ENCODE results near the gene CLDN7.
"Not testable (repeated sequence)": the region's sequence is repeated elsewhere in the genome, so short reads cannot be mapped to it uniquely, and the experiment has no call there.

CLDN7 gene

DNA sequence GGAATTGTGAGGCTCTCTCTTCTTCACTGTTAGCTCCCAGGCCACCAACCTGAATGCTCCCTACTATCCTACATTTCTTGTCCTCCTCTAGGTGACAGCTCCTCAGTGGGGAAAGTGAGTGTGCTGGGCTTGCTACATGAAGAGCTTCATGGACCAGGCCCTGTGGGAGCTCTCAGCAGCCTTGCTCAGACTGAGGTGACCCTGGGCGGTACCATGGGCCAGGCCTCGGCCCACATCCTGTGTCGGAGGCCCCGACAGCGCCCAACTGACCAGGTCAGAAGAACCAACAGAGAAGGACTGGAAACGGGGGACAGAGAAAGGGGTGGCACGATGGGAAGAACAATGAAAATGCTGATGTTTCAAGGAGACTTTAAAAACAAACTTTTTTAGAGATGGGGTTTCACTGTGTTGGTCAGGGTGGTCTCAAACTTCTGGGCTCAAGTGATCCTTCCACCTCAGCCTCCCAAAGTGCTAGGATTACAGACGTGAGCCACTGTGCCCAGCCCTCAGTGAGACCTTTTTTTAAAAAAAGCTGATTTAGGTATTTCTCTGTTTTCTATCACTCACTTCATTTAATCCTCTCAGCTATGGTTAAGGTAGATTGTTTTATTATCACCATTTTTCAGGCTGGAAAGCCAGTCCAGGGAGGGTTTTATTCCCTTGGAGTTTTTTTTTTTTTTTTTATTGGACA, 5.4 kb downstream of the CLDN7 start:
- DNase-seq = no peak

DNA sequence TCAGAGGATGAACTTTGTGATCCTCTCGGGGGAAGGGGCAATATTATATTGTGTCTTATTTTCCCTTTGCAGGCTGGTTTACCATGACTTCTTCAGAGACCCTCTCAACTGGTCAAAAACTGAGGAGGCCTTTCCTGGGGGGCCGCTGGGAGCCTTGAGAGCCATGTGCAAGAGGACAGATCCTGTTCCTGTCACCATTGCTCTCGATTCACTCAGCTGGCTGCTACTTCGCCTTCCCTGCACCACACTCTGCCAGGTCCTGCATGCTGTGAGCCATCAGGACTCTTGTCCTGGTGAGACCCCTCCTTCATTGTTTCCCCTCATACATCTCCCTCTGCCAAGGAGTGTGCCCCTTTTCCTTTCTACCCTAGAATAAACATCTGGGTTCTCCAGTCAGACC, 7.8 kb downstream of the CLDN7 start:
- DNase-seq = no peak

DNA sequence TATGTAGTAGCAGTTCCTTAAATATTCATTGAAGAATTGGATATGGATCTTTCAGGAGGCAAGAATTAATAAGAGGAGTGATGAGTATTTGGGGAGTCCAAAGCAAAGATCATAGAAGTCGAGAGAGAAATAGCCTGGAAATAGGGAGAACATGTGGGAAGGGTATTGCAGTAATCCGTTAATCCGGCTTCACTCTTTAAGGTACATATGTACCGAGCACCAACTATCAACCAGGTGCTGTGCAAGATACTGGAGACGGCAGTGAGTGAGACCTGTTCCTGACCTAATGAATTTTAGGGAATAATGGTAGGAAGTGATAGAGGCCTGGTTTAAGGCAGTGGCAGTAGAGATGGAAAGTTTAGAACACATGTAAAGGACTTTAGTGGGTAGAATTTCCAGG, 9.2 kb downstream of the CLDN7 start:
- no peak for DNase-seq

DNA sequence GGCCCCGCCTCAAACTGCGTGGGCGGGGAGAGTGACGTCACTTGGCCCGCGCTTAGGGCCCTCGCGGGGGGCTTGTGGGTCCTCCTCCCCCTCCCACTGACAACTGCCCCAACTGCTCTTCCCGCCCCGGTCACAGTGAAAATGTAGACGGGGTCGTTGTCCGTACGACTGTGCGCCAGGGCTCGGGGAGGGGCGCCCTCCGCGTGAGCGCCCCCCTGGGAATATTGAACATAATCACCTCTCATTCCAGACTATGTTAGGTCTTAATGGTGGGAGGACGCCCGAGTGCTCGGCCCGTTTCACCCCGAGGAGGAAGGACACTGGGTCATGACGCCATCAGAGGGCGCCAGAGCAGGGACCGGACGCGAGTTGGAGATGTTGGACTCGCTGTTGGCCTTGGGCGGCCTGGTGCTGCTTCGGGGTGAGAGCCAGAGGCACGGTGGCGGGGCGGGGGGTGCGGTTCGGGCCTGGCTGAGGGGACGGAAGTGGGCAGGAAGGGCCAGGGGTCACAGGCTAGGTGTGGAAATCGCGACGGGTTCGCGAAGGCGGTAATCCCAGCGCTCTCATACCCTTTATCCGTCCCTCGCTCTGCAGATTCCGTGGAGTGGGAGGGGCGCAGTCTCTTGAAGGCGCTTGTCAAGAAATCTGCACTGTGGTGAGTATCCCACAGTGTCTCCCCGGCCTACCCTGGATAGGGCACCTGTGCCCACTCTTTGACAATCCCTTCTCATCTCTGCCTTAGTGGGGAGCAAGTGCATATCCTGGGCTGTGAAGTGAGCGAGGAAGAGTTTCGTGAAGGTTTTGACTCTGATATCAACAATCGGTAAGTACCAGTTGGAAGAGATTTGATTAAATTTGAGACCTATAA, 9.9 kb downstream of the CLDN7 start, which contains the start of gene ELP5:
ELP5 (plus strand) TSS at position 40 of the 868 bp plus-strand sequence; CDS start at position 376, 336 bp downstream.
- DNase-seq = peak; percentile 71 to 96 (median 86)

DNA sequence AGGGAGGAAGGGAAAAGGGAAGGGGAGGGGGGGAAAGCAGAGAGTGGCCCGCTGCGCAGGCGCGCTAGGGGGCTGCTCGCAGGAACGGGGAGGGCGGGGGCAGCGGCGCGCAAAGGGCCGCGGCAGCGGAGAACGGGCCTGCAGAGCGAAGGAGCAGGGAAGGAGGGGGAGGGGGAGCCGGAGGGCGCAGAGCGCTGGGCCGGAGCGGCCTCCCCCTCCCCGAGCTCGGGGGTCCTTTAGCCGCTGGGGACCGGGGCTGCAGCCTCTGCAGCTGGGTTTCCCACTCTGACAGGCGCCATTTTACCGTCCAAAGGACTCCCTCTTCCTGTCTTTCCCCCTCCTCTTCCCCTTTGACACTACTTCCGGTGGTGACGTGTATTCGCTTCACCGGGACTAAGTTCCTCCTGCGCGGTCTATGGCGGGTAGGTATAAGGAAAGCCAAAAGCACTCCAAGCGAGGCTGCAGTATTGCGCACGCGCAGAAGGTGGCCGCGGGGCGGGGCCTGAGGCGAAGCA, 10.6 kb downstream of the CLDN7 start, which contains the start of gene CTDNEP1:
CTDNEP1 (minus strand) TSS at position 74 of the 515 bp plus-strand sequence. CDS start 438 bp downstream, outside the sequence.
- peak; percentile 92 to 99 (median 98) for DNase-seq

DNA sequence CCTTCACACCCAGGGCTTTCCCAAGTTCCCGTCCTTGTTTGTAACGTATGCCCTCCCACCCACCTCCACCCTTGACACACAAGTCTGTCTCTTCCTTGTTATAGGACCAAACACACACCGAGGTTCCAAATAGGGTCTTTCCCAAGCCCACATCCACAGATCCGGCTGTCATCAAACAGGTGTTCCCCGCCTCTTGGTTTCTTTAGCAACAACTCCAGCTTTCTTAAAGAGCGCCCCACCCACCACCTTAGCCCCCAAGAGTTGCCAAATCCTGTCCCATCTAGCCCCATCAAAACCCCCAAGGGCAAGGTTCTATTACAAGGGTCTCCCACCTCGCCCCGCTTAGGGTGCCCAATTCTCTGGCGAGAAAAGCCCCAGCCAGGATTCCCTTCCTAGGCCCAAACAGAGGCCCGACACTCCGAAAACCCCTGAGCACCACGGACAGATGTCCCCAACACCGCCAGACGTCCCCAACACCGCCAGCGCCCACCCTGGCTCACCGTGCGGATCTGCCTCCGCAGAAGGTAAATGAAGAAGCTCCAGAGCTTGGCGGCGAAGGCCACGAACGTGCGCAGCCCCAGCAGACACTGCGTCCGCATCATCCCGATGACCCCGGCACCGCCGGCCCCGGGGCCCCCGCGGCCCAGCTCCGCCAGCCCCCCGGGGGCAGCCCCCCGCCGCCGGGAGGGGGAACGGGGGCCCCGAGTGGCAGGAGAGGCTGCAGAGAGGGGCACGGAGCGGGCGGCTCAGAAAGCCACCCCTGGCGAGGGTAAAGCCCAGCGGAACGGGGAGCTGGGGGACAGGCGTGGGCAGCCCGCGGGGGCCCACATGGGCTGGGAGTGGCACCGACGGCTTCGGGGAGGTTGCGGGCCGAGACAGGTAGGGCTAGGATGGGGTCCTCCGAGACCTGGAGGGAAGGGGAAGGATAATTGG, 11.3 kb downstream of the CLDN7 start:
- DNase-seq = peak in 2 of 51 donors; percentile 23 to 41

DNA sequence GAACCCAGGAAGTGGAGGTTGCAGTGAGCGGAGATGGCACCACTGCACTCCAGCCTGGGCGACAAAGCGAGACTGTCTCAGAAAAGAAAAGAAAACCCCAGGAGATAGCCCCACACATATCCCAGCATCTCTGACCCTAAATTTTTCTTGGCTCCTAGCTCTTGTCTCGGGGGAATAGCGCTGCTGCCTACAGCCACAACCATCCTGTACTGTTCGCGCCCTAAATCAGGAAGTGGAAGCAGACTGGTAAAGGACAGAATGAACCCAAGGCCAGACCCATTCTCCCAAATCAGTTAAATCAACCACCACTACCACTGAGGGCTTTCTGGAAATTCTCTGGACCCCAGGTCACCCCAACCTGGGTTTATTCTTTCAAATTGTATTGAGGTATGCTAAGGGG, 12.4 kb downstream of the CLDN7 start:
- DNase-seq = no peak

DNA sequence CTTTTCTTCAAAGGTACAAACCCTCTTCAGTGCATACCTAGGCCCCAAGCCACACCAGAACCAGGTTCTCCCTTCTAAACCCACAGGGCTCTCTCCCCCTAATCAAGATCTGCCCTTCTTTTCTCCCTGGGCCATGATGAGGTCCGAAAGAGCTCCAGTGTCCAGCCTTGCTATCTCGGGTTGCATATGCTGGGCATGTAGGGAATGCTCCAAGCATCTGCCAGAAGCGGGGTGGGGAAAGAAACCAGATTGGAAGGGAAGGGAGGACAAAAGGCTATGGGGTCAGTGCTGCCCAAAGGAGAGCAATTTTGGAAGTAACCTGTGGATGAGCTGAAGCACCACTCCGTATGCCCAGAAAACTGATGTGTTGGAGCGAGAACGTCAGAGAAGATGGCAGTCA, 13.1 kb downstream of the CLDN7 start:
- DNase-seq = no peak

DNA sequence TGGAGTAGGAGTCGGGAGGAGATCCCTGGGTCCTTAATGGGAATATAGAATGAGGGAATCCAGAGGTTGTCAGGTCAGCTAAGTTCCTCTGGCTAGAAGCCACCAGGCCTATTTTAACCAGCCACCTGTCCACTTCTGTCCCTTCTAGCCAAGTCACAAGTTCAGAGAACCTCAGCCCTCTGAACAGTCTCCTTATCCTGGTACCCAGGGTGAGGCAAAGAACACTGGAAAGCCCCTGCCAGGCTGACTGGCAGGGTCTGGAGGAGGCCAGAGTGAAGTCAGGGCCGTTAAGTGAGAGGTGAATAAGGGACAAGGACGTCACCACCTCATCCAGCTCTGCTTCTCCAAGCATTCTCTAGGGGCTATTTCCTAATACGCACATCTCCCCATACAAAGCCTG, 13.5 kb downstream of the CLDN7 start:
- DNase-seq = no peak

DNA sequence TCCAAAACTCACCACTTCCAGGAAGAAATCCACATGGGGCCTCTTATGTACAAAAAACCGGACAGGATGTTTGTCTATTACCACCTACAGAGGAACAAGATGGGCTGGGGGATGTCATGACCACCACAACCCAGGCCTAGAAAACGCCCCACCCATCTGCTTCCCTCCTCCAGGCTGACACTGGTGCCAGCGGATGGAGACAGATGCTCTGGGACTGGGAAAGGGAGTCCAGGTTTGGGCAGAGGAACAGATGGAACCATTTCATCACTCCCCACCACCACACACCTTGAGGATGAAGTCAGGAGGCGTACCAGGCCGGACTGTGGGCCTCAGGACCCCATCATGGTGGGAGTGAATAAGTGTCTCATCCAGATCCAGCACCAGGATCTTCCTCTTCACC, 15.5 kb downstream of the CLDN7 start:
- DNase-seq = no peak

DNA sequence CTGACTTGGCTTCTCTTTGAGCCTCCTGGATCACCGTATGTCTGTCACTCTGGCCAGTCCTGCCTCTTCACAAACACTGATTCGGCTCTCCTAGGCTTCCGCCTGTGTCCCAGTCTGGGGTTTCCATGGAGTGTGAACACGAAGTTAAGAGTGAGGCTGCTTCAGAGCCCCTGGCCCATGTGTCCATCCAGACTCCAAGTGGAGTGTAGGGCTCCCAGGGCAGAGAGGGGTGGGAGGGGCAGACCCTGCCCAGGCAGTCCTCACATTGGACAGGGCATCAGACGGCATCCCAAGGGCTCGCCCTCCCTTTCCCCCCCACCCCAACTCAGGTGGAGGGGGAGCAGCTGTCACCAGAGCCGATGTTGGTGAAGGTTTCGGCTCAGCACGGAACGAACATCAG, 18.4 kb downstream of the CLDN7 start:
- DNase-seq = not testable (repeated sequence)

DNA sequence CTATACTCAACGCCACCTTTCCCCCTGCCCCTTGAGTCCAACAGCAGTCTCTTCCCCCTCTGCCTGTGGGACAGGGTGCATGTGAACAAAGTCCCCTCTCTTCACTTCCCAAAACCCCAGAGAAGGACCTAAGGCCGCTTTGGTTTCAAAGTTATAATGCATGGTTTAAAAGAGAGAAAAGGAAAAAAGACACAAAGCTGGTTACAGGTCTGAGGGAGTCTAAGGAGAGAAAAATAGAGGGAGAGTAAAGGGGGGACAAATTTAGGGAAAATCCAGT, 18.9 kb downstream of the CLDN7 start:
- DNase-seq = no peak

DNA sequence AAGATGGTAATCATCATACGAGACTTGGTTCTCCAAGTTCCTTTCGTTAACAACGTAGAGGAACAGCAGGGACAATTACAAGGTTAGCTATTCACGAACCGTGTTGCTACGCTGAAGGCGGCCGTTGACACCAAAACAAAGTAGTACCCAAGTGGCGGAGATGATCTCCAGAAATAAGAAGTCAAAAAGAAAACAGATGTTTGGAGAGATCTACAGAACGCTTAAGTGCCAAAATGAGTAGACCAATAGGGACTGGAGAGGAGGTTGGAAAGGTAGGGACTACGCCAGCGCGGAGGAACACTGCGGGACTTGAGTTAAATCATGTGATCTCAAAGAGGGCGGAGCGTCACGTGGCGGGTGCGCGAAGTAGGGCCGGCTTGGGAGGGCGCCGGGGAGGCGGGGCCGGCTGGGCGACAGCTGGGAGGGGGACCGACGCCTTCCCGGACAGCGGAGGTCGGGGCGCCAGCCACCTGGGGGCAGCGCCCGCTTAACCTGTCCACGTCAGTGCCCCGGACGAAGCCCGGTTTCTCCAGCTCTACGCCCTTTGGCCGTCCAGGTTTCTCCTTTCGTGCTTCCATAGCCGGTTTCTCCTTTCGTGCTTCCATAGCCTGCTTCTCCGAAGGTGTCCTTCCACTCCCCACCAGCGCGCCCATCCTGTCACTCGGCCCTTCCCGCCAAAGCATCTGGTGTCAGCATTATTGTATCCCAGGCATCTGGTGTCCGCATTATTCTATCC, 19.4 kb downstream of the CLDN7 start:
- peak; percentile 63 to 98 (median 89) for DNase-seq

DNA sequence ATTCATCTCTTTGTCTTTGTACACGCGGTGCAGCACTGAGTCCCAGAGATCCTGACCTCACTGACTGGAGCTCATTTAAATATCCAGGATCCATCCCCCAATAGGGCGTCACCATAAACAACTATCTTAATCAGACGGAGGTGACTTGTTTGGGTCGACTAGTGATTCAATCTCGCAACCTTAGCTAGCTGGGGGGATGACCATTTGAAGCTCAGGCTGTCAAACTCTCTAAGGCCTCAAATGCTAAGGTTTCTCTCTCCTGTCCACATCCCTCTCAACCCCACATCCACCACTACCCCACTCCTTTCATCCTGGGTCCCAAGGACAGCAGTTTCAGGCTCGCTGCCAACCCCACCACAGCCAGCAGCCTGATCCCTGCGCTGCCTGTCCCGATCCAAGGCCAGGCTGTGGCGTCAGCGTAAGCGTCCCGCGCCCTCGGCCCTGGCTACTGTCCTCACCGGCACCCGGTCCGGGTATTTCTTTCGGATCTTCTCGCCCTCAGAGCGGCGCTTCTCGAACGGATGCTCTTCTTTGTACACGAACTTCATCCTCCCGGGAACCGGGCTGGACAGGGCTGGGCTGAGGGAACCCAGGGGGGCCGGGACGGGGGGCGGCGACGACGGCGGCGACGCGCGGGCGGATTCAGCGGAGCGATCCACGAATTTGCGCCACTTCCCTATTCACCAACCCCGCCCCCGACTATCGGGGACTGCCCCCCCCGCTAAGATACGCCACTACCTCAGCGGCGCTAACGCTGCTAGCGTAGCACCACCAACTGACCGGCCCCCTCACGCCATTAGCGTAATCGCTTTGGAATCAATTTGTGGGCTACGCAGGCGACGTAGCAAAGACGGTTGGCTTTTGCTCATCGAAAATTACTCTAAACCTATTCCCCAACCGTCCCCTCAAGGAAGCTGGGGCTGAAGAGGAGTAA, 20.2 kb downstream of the CLDN7 start, which contains the start of gene GABARAP:
GABARAP (minus strand) TSS at position 667 of the 934 bp plus-strand sequence; CDS start at position 548, 119 bp downstream.
- peak; percentile 67 to 98 (median 90) for DNase-seq

DNA sequence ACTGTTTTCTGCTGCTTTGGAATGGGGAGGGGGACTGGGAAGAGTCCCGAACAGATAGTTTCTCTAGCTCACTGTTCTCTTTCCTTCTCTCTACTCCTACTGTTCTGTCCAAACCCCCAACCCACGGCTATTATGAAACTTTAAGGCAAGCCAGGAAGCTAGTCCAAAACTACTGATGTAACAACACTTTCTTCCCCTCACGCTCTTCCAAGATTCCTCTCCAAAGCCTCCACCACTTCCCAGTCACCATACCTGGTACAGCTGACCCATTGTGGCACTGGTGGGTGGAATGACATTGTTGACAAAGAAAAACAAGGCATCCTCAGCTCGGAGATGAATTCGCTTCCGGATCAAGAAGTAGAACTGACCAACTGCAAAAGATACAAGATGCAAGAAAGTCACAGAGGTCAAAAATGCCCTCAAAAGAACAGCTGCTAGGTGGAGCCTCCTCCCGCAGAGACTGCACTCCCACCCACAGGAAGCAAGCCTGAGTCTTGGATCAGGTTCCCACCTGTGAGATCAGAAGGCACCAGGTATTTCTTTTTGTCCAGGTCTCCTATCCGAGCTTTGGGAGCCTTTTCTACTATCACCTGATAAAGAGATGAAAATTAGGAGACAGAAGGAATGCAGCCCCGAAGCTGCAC, 21.1 kb downstream of the CLDN7 start:
- no peak for DNase-seq

DNA sequence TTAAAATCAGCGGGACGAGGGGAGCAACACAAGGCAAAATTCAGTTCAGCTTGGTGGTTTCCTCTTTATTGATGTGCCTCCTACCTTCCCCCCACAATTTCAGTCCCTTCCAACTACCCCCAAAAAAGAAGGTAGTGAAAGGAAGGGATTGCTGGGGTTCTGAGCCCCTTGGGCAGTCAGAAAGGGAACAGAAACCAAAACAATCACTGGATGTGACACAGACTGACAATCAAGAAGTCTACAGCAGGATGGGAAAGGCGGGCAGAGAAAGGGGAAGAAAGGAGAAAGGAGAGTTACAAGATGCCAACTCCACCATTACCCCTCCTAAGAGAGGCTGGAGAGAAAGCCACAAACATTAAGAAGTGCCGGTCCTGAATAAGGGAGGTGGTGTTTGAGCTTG, 21.9 kb downstream of the CLDN7 start:
- no peak for DNase-seq

DNA sequence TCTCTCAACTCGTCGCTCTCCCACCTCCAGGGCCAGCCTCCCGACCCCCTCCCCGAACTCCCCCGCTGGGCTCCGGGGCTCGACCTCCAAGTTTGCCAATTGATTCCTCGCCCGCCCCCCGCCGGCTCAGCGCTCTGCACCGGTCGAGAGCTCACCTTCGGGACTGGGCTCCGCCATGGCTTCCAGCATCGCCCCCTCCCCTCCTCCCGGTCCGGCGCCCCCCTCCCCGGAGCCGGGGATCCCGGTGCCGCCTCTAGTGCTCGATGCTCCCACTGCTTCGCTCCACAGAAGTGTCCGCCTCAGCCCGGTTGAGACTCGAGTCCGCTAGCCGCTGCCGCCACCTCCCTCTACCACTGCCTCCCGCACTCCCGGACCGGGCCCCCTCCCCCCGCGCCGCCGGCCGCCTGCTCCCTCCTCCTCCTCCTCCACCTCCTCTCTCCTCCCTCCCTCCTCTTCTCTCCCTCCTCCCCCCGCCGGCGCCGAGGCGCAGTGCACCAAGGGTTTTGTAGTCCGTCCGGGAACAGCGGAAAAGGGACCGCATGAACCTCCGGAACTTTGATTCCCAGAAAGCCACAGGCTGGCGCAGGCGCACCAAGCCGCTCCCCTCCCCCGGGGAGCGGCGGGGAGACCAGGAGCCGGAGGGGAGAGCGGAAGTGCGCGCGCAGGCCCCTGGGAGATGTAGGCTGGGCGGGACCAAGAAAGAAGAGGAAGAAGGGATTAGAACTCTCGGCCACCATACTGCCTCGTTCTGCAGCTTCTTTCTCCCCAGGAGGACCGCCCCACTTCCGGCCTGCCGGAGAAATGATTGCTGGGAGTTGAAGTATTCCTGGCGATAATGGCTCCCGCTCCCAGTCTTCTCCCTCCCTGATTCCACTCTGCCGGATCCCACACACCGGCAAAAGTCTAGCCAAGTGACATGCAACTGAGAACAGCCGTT, 22.9 kb downstream of the CLDN7 start, which contains the start of gene PHF23:
PHF23 (minus strand) TSS at position 367 of the 937 bp plus-strand sequence; CDS start at position 189, 178 bp downstream.
- DNase-seq = peak; percentile 86 to 100 (median 99)

Data from hypothalamus (tissue), 51 donors.